OCI-LY1 (cell line): ENCODE data around the gene GPATCH8.

Experiments used
- CTCF ChIP-seq: fragments of 200-600 bp; sonication (generic), shearing (Covaris generic); IDR thresholded peaks from 2 replicates; pipeline ENCODE4 v1.5.1; 2017; ENCODE audit warnings: mild to moderate bottlenecking, antibody characterized with exemption, low read length, moderate library complexity, mixed read lengths
- EZH2 ChIP-seq: fragments of 200-600 bp; sonication (generic), shearing (Covaris generic); IDR thresholded peaks from 2 replicates; pipeline ENCODE4 v1.8.0; 2017; ENCODE audit warnings: borderline replicate concordance, mixed run types, mild to moderate bottlenecking, antibody characterized with exemption, low read length, moderate library complexity, mixed read lengths

- no peak for TF ChIP-seq CTCF
- no peak for TF ChIP-seq EZH2
Observed at GRCh38 chr17:44549686-44550085, 46.5 kb upstream of the GPATCH8 start.
